ENCODE data around the gene RAPGEF3.

The RAPGEF3 gene

GRCh38 chr12:47757364-47757839 lies 1.3 kb downstream of the RAPGEF3 start:
- DNase-seq (ENCODE audit: low read depth): no peak

DNA sequence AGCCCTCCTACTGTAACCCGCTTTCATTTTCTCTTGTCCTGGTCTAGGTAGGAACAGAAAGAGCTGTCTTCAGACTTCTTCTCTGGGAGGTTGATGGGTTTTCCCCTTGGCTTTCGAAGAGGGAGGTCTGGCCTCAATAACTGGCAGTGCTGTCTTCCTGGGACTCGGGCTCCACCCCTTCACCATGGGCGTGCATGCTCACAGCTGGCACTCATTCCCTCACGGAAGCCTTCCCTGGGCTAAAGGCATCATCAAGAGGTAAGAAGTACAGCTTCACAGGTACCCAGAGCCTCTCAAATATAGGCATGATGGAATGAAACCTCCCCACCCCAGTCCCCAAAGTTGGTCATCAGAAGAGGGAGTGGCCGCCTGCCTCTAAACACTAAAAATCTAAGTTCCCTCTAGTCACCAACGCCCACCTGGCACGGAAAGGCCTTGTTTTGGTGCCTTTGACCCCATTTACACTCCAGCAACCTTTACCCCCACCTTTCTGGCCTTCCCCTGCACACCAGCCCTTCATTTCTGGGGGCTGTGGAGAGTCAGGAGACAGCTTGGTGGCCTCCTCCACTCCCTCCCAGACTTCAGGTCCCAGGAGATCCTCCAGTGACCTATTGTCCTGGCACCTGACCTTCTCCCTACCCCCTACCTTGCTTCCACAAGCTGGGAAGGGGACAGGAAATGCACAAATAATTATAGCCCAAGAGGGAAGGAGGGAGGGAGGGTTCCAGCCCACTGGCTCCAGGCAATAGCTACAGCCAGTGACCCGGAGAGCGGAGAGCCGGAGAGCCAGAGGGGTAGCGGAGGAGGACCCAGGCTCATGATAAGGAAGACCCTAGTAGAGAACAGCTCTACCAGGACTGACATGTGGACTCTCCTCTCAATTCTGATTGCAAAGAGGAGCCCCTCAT lies 2.8 kb downstream of the RAPGEF3 start:
- DNase-seq (ENCODE audit: low read depth): no peak

GRCh38 chr12:47754881-47755280 lies 3.8 kb downstream of the RAPGEF3 start:
- no peak for DNase-seq (ENCODE audit: low read depth)

DNA sequence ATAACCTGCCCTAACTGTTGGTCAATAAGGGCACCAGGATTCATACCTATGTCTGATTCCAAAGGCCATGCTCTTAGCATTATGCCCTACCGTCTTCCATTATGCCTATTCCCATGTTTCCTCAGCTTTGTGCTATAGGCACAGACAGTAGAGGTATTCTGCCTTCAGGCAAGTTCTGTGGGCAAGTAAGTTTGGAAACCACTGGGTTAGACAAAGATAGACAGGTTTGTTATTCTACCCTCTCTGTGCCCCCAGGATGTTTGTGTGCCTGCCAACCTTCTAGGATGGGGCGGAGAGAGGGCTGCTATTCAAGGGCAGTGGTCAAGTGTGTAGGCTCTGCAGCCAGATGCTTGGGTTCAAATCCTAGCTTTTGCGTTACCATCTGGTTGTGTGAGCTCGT lies 4.6 kb downstream of the RAPGEF3 start:
- DNase-seq (ENCODE audit: low read depth): no peak

- DNase-seq (ENCODE audit: low read depth): no peak
Observed at GRCh38 chr12:47753021-47754001, 5.4 kb downstream of the RAPGEF3 start.

DNA sequence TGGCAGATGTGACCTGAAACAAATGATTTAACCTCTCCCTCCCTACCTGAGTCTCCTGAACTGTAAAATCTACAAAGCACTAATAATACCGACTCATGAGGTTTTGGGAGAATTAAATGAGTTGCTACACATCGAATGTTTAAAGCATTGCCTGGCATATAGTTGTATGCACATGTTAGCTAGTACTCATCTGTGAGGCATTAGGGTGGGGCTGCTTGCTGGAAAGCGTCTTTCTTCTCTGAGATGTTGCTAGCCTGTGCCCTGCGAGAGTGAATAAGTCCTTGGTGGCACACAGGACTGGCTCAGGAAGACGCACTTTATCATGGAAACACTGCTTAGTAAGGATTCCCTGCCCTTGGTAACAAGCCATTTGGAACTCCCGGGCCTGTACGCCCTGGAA lies 6.1 kb downstream of the RAPGEF3 start:
- DNase-seq (ENCODE audit: low read depth): no peak

- DNase-seq (ENCODE audit: low read depth): no peak
Observed at GRCh38 chr12:47752121-47752520, 6.6 kb downstream of the RAPGEF3 start.

DNA sequence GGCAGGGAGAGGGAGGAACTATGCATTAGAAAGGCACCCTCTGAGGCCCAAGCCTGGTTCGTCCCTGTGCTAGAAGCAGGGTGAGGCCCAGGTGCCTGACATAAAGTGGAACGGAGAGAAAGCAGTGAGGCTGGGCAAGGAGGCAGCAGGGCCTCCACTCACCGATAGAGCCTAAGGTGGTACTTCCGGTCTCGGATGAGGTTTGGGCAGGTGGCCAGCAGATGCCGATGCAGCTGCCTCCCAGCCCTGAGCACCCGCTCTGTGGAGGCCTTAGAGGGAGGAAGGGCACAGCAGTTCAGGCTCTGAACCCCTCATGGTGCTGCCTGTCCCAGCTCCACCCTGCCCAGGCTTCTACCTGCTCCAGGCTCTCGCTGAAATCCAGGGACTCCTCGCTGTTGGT lies 7.1 kb downstream of the RAPGEF3 start:
- DNase-seq (ENCODE audit: low read depth): no peak

- no peak for DNase-seq (ENCODE audit: low read depth)
Observed at GRCh38 chr12:47750916-47751470, 7.7 kb downstream of the RAPGEF3 start.

GRCh38 chr12:47750229-47750798 lies 8.4 kb downstream of the RAPGEF3 start:
- DNase-seq (ENCODE audit: low read depth): no peak

GRCh38 chr12:47748899-47749298 lies 9.8 kb downstream of the RAPGEF3 start:
- no peak for DNase-seq (ENCODE audit: low read depth)

DNA sequence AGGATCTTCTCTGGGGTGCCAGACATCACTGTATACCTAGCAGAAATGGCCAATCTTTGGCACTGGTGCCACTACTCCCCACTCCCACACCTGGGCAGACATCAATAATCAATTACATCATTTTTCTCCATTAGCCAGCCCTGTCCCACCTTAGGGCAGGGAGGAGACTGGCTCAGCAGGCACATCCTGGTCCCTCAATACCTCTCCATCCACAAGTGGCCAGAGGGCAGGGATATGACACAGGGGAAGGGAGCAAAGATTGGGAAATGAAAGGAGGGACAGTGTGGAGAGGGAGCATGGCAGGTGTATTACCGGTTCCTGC lies 10.2 kb downstream of the RAPGEF3 start:
- no peak for DNase-seq (ENCODE audit: low read depth)

GRCh38 chr12:47747596-47748506 lies 10.8 kb downstream of the RAPGEF3 start:
- no peak for DNase-seq (ENCODE audit: low read depth)

DNA sequence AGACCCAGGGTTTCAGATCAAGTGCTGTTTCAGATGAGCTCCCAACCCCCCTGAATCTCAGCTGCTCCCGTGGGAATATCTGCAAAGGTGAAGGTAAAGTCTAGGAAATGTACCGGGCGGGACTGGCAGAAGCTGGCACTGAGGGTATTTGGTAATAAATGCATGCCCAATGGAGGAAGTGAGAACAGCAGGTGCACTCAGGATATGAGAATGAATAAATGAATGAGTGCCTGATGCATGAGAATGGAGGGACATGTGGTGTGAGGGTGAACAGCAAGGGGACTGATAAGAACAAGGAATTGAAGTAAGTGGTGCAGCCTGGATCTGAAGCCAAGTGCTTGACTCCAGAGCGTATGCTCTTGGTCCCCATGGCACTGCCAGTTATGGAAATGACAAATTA lies 11.6 kb downstream of the RAPGEF3 start:
- DNase-seq (ENCODE audit: low read depth): no peak

DNA sequence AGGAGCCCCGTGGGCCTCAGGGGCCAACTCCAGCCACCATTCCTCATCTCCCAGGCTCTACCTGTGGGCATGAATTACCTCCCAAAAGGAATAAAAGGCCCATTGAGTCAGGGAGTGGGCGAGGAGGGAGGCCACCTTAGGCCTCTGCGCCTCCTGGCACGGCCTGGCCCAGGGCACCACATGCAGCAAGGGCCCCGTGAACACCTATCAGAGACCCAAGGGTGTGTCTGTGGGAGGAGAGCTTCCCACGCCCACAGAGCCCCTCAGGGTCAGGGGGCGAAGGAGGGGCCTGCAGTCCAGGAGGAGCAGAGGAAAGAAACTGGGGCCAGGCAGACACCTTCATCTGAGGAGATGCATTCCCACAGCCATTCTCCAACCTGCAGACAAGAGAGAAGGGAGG lies 12.2 kb downstream of the RAPGEF3 start:
- no peak for DNase-seq (ENCODE audit: low read depth)

- no peak for DNase-seq (ENCODE audit: low read depth)
Observed at GRCh38 chr12:47746073-47746472, 12.6 kb downstream of the RAPGEF3 start.

DNA sequence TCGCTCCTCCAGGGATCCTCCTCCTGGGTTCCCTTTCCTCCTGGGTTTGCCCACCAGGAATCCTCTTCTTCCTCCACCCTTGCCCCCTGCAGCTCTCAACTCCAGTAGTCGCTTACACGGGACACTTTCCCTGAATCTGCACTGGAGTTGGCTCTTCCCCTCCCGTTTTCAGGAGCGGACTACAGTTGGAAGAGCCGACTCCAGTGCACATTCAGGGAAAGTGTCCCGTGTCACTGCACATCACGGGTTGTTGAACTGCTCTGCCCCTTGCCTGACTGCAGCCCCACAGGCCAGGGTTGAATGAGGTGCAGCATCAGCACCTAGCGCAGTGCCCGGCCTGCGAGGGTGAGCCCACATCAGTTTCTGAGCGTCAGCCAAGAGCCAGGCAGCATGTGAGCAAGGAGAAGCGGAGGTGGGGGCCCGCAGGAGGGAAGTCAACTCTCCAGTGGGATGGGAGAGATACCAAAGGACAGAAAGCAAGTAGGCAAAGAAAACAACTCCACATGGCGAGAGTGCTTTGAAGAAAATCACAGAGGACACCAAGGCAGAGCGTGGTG lies 13.1 kb downstream of the RAPGEF3 start:
- DNase-seq (ENCODE audit: low read depth): no peak

- no peak for DNase-seq (ENCODE audit: low read depth)
Observed at GRCh38 chr12:47744778-47745436, 13.8 kb downstream of the RAPGEF3 start.

GRCh38 chr12:47744005-47744651 lies 14.6 kb downstream of the RAPGEF3 start:
- peak; percentile 35 for DNase-seq (ENCODE audit: low read depth)

All from activated T-cell treated with anti-CD3 and anti-CD28 coated beads for 48 hours (primary cell).